ENCODE results near the gene TMEM11. TPM values are rescaled to one million over a fixed set of nuclear protein-coding genes. Genes with fewer than 3 reads are reported as not detected.

TMEM11 gene
- total and polyA plus RNA-seq, 2 of the 4 experiments (the other 2 are of a cell fraction) = 19.9 to 44.7 TPM

GRCh38 chr17:21223086-21223485, 9.1 kb upstream of the TMEM11 start:
- H4K5ac ChIP-seq (ENCODE audit: low read depth, low read length) = no peak overlapping the region
- WGBS, 2 experiments (ENCODE audit: extremely low coverage in 2 of 2, insufficient read length in 1 of 2) = 92% methylated on average over 4 of the region's 6 CpGs; no CpG with 5 or more reads in 1 of the 2 experiments
- BruUV-seq (replicated peaks) = no TSS peak

More at GRCh38 chr17:21223086-21223485, 9.1 kb upstream of the TMEM11 start:
- Histone ChIP-seq H3K4me1 (ENCODE audit: control insufficient read depth, insufficient read depth, low read length) (no peaks in the 10 kb centered on the region), H3K18ac (ENCODE audit: low read depth, low read length) (no peak overlapping the region), H4K20me1 (ENCODE audit: insufficient read depth, low read length) (no peaks in the 10 kb centered on the region), H2BK15ac (ENCODE audit: low read depth, low read length) (no peak overlapping the region), H3K9me3 (ENCODE audit: control insufficient read depth, insufficient read depth, low read length) (no peaks in the 10 kb centered on the region; the same call in 1 of the 2 replicates), H3K4ac (ENCODE audit: low read depth, low read length) (no peak overlapping the region), H3K56ac (ENCODE audit: extremely low read depth, insufficient read depth, low read length) (no peak overlapping the region), H3K9ac (ENCODE audit: low read depth, low read length) (no peak overlapping the region), H3K14ac (replicated peaks; ENCODE audit: low read depth, low read length) (no peak overlapping the region), H2AK5ac (ENCODE audit: low read depth, low read length) (no peak overlapping the region), H3K27ac (ENCODE audit: insufficient read depth, low read length) (no peak overlapping the region), H2BK120ac (ENCODE audit: low read depth, low read length) (no peak overlapping the region), H4K91ac (ENCODE audit: insufficient read depth, low read depth, low read length) (no peak overlapping the region), H2BK5ac (ENCODE audit: low read depth, low read length, poor library complexity, severe bottlenecking) (no peak overlapping the region), H3K4me2 (ENCODE audit: low read depth, low read length) (no peak overlapping the region), H3K27me3 (ENCODE audit: control insufficient read depth, insufficient read depth, low read length) (no peaks in the 10 kb centered on the region), H4K8ac (ENCODE audit: low read depth in 2 of 2, low read length in 2 of 2) (no peak overlapping the region), H3K4me3 (ENCODE audit: insufficient read depth, low read depth, low read length) (no peak overlapping the region), H2AK9ac (replicated peaks; ENCODE audit: low read depth, low read length, poor library complexity) (no peak overlapping the region), H3K9me1 (ENCODE audit: insufficient read depth, low read length) (peaks cover 4% of the 10 kb centered on the region; the same call in 1 of the 2 replicates), H2AFZ (replicated peaks; ENCODE audit: low read length, poor library complexity) (no peak overlapping the region), H3K79me1 (ENCODE audit: low read depth in 1 of 2, low read length in 2 of 2) (peaks cover 2 to 20% of the 10 kb centered on the region in 2 experiments; a peak in 2 of 4 replicates), H3K36me3 (ENCODE audit: control insufficient read depth, insufficient read depth, low read length) (peaks cover 4% of the 10 kb centered on the region), H3K23ac (ENCODE audit: low read depth, low read length) (no peak overlapping the region), H2BK20ac (ENCODE audit: low read depth, low read length) (no peak overlapping the region)
- ATAC-seq (ENCODE audit: low read depth) = no peak
- TF ChIP-seq RAD21 (IDR thresholded peaks at IDR 0.05; ENCODE audit: low read length) (no peak), CEBPB (IDR thresholded peaks at IDR 0.05; ENCODE audit: low read depth, low read length) (no peak), MAFK (IDR thresholded peaks at IDR 0.05; ENCODE audit: low read depth, low read length) (no peak), RCOR1 (IDR thresholded peaks at IDR 0.05; ENCODE audit: insufficient replicate concordance, low read length) (no peak), CTCF (conservative IDR thresholded peaks at IDR 0.05; ENCODE audit: low read depth, low read length) (no peak), NFE2L2 (IDR thresholded peaks at IDR 0.05; ENCODE audit: low read depth, low read length) (no peak), BHLHE40 (IDR thresholded peaks at IDR 0.05; ENCODE audit: low read depth, low read length) (no peak), POLR2A (IDR thresholded peaks at IDR 0.05; ENCODE audit: low read depth, low read length) (no peak), CHD1 (IDR thresholded peaks at IDR 0.05; ENCODE audit: low read depth, low read length) (no peak), SMC3 (IDR thresholded peaks at IDR 0.05; ENCODE audit: low read depth, low read length) (no peak), MXI1 (IDR thresholded peaks at IDR 0.05; ENCODE audit: borderline replicate concordance, low read depth, low read length) (no peak), MAZ (IDR thresholded peaks at IDR 0.05; ENCODE audit: borderline replicate concordance, low read depth, low read length) (no peak), FOS (IDR thresholded peaks at IDR 0.05; ENCODE audit: low read depth, low read length) (no peak)
- TF ChIP-seq, protein P1, sequence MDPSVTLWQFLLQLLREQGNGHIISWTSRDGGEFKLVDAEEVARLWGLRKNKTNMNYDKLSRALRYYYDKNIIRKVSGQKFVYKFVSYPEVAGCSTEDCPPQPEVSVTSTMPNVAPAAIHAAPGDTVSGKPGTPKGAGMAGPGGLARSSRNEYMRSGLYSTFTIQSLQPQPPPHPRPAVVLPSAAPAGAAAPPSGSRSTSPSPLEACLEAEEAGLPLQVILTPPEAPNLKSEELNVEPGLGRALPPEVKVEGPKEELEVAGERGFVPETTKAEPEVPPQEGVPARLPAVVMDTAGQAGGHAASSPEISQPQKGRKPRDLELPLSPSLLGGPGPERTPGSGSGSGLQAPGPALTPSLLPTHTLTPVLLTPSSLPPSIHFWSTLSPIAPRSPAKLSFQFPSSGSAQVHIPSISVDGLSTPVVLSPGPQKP (IDR thresholded peaks at IDR 0.05; ENCODE audit: borderline replicate concordance, low read depth, low read length) = no peak
- TF ChIP-seq, protein P2, sequence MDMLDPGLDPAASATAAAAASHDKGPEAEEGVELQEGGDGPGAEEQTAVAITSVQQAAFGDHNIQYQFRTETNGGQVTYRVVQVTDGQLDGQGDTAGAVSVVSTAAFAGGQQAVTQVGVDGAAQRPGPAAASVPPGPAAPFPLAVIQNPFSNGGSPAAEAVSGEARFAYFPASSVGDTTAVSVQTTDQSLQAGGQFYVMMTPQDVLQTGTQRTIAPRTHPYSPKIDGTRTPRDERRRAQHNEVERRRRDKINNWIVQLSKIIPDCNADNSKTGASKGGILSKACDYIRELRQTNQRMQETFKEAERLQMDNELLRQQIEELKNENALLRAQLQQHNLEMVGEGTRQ (IDR thresholded peaks at IDR 0.05; ENCODE audit: low read depth, low read length) = no peak
- in situ Hi-C loops (cut with MboI; ENCODE audit: low sequenced_read_pairs) = no loop called here
- DNase-seq = no peak
- intact Hi-C loops (cut with micrococcal nuclease) = no loop called here
- ChIA-PET POLR2A (ENCODE audit: unreplicated experiment) (no interaction called here), CTCF (no interaction called here)
- dilution Hi-C loops (cut with HindIII; ENCODE audit: low sequenced_read_pairs, unreplicated experiment) = no loop called here

All from IMR-90 (cell line).